Large intestine (tissue), 3 donors: ENCODE measurements around the gene CIB4. TPM values are rescaled to one million over a fixed set of nuclear protein-coding genes. Genes with fewer than 3 reads are reported as not detected.

ENCODE experiments used
- DNase-seq, 2 donors: peaks; one replicate each; pipeline versions ENCODE4 v3.0.0 to v3.0.0-alpha.2; 2013
- H3K27ac ChIP-seq: one replicate; pipeline ENCODE4 v1.5.1; 2013; ENCODE audit warnings: low read length
- H3K27me3 ChIP-seq: 2 replicates; pipeline ENCODE4 v1.6.1; 2013; ENCODE audit warnings: low read length; ENCODE audit not compliant: control insufficient read depth, insufficient read depth
- H3K36me3 ChIP-seq: 2 replicates; pipeline ENCODE4 v1.6.1; 2013; ENCODE audit warnings: low read length; ENCODE audit not compliant: control insufficient read depth, insufficient read depth
- H3K4me1 ChIP-seq: one replicate; pipeline ENCODE4 v1.6.1; 2013; ENCODE audit warnings: low read length; ENCODE audit not compliant: control insufficient read depth, insufficient read depth
- H3K4me3 ChIP-seq: one replicate; pipeline ENCODE4 v1.5.1; 2013; ENCODE audit warnings: low read length
- H3K9me3 ChIP-seq: one replicate; pipeline ENCODE4 v1.6.1; 2013; ENCODE audit warnings: mild to moderate bottlenecking, low read depth, low read length, moderate library complexity; ENCODE audit not compliant: control insufficient read depth
- WGBS: methylation state at CpG from one replicate; pipeline ENCODE4 v1.1.5; 2013; ENCODE audit warnings: low lambda C conversion rate; ENCODE audit not compliant: insufficient coverage; 5-methylcytosine and 5-hydroxymethylcytosine counted together
- polyA plus RNA-seq: library from polyadenylated mRNA; unstranded; fragments of 120-200 nt; gene quantifications from one replicate; pipeline ENCODE4 v1.2.1, GENCODE V29; 2013

CIB4 gene
- polyA plus RNA-seq, 1 donor = 0.21 TPM

GRCh38 chr2:26607698-26608097 lies 33.5 kb downstream of the CIB4 start:
- no peak for DNase-seq
- no peaks in the 10 kb centered on the region for H3K27me3 ChIP-seq
- H3K27ac ChIP-seq = no peak overlapping the region
- H3K4me1 ChIP-seq = peaks cover 35% of the 10 kb centered on the region
- no CpG with 5 or more reads among the region's 8 CpGs for WGBS
- H3K9me3 ChIP-seq = no peaks in the 10 kb centered on the region
- no peaks in the 10 kb centered on the region for H3K36me3 ChIP-seq
- no peak overlapping the region for H3K4me3 ChIP-seq

- no peaks in the 10 kb centered on the region for H3K27me3 ChIP-seq
- peak; percentile 30 to 61 for DNase-seq
- H3K4me1 ChIP-seq = peaks cover 31% of the 10 kb centered on the region
- no peak overlapping the region for H3K27ac ChIP-seq
- no peaks in the 10 kb centered on the region for H3K9me3 ChIP-seq
- whole genome bisulfite sequencing = 100% methylated on average over 1 of the region's 5 CpGs
- no peaks in the 10 kb centered on the region for H3K36me3 ChIP-seq
- no peak overlapping the region for H3K4me3 ChIP-seq
These were observed 34.3 kb downstream of the CIB4 start for GRCh38 chr2:26606847-26607190.

- no peak for DNase-seq
- Histone ChIP-seq H3K4me3 (no peak overlapping the region), H3K36me3 (no peaks in the 10 kb centered on the region), H3K27me3 (no peaks in the 10 kb centered on the region), H3K9me3 (no peaks in the 10 kb centered on the region), H3K4me1 (peaks cover 31% of the 10 kb centered on the region), H3K27ac (no peak overlapping the region)
- WGBS = no CpG with 5 or more reads among the region's 18 CpGs
These were observed 34.9 kb downstream of the CIB4 start for GRCh38 chr2:26605999-26606846.

GRCh38 chr2:26605195-26605998 lies 35.8 kb downstream of the CIB4 start:
- H3K4me1 ChIP-seq = peaks cover 24% of the 10 kb centered on the region
- no peak overlapping the region for H3K4me3 ChIP-seq
- H3K27ac ChIP-seq = no peak overlapping the region
- WGBS = no CpG with 5 or more reads among the region's 13 CpGs
- no peaks in the 10 kb centered on the region for H3K9me3 ChIP-seq
- H3K27me3 ChIP-seq = no peaks in the 10 kb centered on the region
- H3K36me3 ChIP-seq = no peaks in the 10 kb centered on the region
- peak in 1 of 2 donors; percentile 26 for DNase-seq

- Histone ChIP-seq H3K4me1 (peaks cover 13% of the 10 kb centered on the region), H3K27me3 (no peaks in the 10 kb centered on the region), H3K36me3 (no peaks in the 10 kb centered on the region), H3K27ac (no peak overlapping the region), H3K4me3 (no peak overlapping the region), H3K9me3 (no peaks in the 10 kb centered on the region)
- DNase-seq = no peak
- no CpG with 5 or more reads among the region's 6 CpGs for WGBS
These were observed 38.6 kb downstream of the CIB4 start for GRCh38 chr2:26602575-26602974.

GRCh38 chr2:26599387-26599786 lies 41.8 kb downstream of the CIB4 start:
- DNase-seq = no peak
- Histone ChIP-seq H3K4me1 (no peaks in the 10 kb centered on the region), H3K27me3 (peaks cover 12% of the 10 kb centered on the region), H3K27ac (no peak overlapping the region), H3K36me3 (no peaks in the 10 kb centered on the region), H3K9me3 (no peaks in the 10 kb centered on the region), H3K4me3 (no peak overlapping the region)
- WGBS = 100% methylated on average over 2 of the region's 2 CpGs

- no peaks in the 10 kb centered on the region for H3K4me1 ChIP-seq
- no peak for DNase-seq
- H3K9me3 ChIP-seq = no peaks in the 10 kb centered on the region
- no peak overlapping the region for H3K27ac ChIP-seq
- H3K4me3 ChIP-seq = no peak overlapping the region
- no peaks in the 10 kb centered on the region for H3K36me3 ChIP-seq
- WGBS = 87% methylated on average over 3 of the region's 4 CpGs
- H3K27me3 ChIP-seq = peaks cover 12% of the 10 kb centered on the region
These were observed 42.2 kb downstream of the CIB4 start for GRCh38 chr2:26598996-26599373.

- no peak overlapping the region for H3K27ac ChIP-seq
- WGBS = 71% methylated on average over 3 of the region's 13 CpGs
- no peaks in the 10 kb centered on the region for H3K36me3 ChIP-seq
- no peak overlapping the region for H3K4me3 ChIP-seq
- no peak for DNase-seq
- H3K27me3 ChIP-seq = peaks cover 12% of the 10 kb centered on the region
- no peaks in the 10 kb centered on the region for H3K4me1 ChIP-seq
- H3K9me3 ChIP-seq = no peaks in the 10 kb centered on the region
These were observed 42.7 kb downstream of the CIB4 start for GRCh38 chr2:26598336-26598995.

- H3K4me1 ChIP-seq = no peaks in the 10 kb centered on the region
- no peaks in the 10 kb centered on the region for H3K36me3 ChIP-seq
- H3K27me3 ChIP-seq = peaks cover 12% of the 10 kb centered on the region
- H3K4me3 ChIP-seq = no peak overlapping the region
- WGBS = no CpG with 5 or more reads among the region's 2 CpGs
- H3K27ac ChIP-seq = no peak overlapping the region
- peaks cover under 1% of the 10 kb centered on the region for H3K9me3 ChIP-seq
- DNase-seq = no peak
These were observed 44.0 kb downstream of the CIB4 start for GRCh38 chr2:26597197-26597596.

GRCh38 chr2:26595146-26595545 lies 46.0 kb downstream of the CIB4 start:
- no peak overlapping the region for H3K4me3 ChIP-seq
- H3K27me3 ChIP-seq = peaks cover 17% of the 10 kb centered on the region
- WGBS = 92% methylated on average over 2 of the region's 7 CpGs
- no peaks in the 10 kb centered on the region for H3K36me3 ChIP-seq
- H3K4me1 ChIP-seq = no peaks in the 10 kb centered on the region
- no peak for DNase-seq
- no peak overlapping the region for H3K27ac ChIP-seq
- peaks cover 3% of the 10 kb centered on the region for H3K9me3 ChIP-seq
